ENCODE data around the gene PRSS21.

Gene PRSS21

GRCh38 chr16:2848933-2849725 is 32.1 kb downstream of the PRSS21 start:
- Histone ChIP-seq H3K9me3 (ENCODE audit: control insufficient read depth in 2 of 2, low read length in 2 of 2) (peaks cover 0 to 5% of the 10 kb centered on the region in 2 donors), H3K27ac (ENCODE audit: low read length) (no peak overlapping the region), H3K9ac (ENCODE audit: low read length in 2 of 2) (no peak overlapping the region), H3K4me1 (ENCODE audit: control insufficient read depth, insufficient read depth, low read length) (no peaks in the 10 kb centered on the region), H3K27me3 (ENCODE audit: control insufficient read depth in 1 of 2, insufficient read depth in 2 of 2, low read length in 2 of 2) (peaks cover 19 to 20% of the 10 kb centered on the region in 2 donors), H3K36me3 (ENCODE audit: control insufficient read depth in 2 of 2, insufficient read depth in 2 of 2, low read length in 2 of 2) (no peaks in the 10 kb centered on the region), H3K4me3 (ENCODE audit: low read length in 2 of 2) (no peak overlapping the region)

- no peaks in the 10 kb centered on the region for H3K4me1 ChIP-seq (ENCODE audit: control insufficient read depth, insufficient read depth, low read length)
- peaks cover 18 to 19% of the 10 kb centered on the region in 2 donors for H3K27me3 ChIP-seq (ENCODE audit: control insufficient read depth in 1 of 2, insufficient read depth in 2 of 2, low read length in 2 of 2)
- no peak overlapping the region for H3K27ac ChIP-seq (ENCODE audit: low read length)
- H3K4me3 ChIP-seq (ENCODE audit: low read length in 2 of 2) = no peak overlapping the region
- no peak overlapping the region for H3K9ac ChIP-seq (ENCODE audit: low read length in 2 of 2)
- no peaks in the 10 kb centered on the region for H3K36me3 ChIP-seq (ENCODE audit: control insufficient read depth in 2 of 2, insufficient read depth in 2 of 2, low read length in 2 of 2)
- H3K9me3 ChIP-seq (ENCODE audit: control insufficient read depth in 2 of 2, low read length in 2 of 2) = peaks cover 4 to 8% of the 10 kb centered on the region in 2 donors
Observed at GRCh38 chr16:2852003-2852730, 35.1 kb downstream of the PRSS21 start.

GRCh38 chr16:2852731-2853507 is 35.9 kb downstream of the PRSS21 start:
- Histone ChIP-seq H3K36me3 (ENCODE audit: control insufficient read depth in 2 of 2, insufficient read depth in 2 of 2, low read length in 2 of 2) (no peaks in the 10 kb centered on the region), H3K9ac (ENCODE audit: low read length in 2 of 2) (no peak overlapping the region), H3K27ac (ENCODE audit: low read length) (no peak overlapping the region), H3K27me3 (ENCODE audit: control insufficient read depth in 1 of 2, insufficient read depth in 2 of 2, low read length in 2 of 2) (peaks cover 22 to 23% of the 10 kb centered on the region in 2 donors), H3K9me3 (ENCODE audit: control insufficient read depth in 2 of 2, low read length in 2 of 2) (peaks cover 4 to 8% of the 10 kb centered on the region in 2 donors), H3K4me3 (ENCODE audit: low read length in 2 of 2) (no peak overlapping the region), H3K4me1 (ENCODE audit: control insufficient read depth, insufficient read depth, low read length) (no peaks in the 10 kb centered on the region)

- H3K9me3 ChIP-seq (ENCODE audit: control insufficient read depth in 2 of 2, low read length in 2 of 2) = peaks cover 4 to 8% of the 10 kb centered on the region in 2 donors
- H3K27me3 ChIP-seq (ENCODE audit: control insufficient read depth in 1 of 2, insufficient read depth in 2 of 2, low read length in 2 of 2) = peaks cover 28 to 30% of the 10 kb centered on the region in 2 donors
- H3K4me3 ChIP-seq (ENCODE audit: low read length in 2 of 2) = no peak overlapping the region
- no peak overlapping the region for H3K9ac ChIP-seq (ENCODE audit: low read length in 2 of 2)
- H3K4me1 ChIP-seq (ENCODE audit: control insufficient read depth, insufficient read depth, low read length) = no peaks in the 10 kb centered on the region
- no peaks in the 10 kb centered on the region for H3K36me3 ChIP-seq (ENCODE audit: control insufficient read depth in 2 of 2, insufficient read depth in 2 of 2, low read length in 2 of 2)
- H3K27ac ChIP-seq (ENCODE audit: low read length) = no peak overlapping the region
Observed at GRCh38 chr16:2853531-2854073, 36.6 kb downstream of the PRSS21 start.

- Histone ChIP-seq H3K27ac (ENCODE audit: low read length) (no peak overlapping the region), H3K4me1 (ENCODE audit: control insufficient read depth, insufficient read depth, low read length) (no peaks in the 10 kb centered on the region), H3K4me3 (ENCODE audit: low read length in 2 of 2) (no peak overlapping the region), H3K27me3 (ENCODE audit: control insufficient read depth in 1 of 2, insufficient read depth in 2 of 2, low read length in 2 of 2) (peaks cover 28 to 32% of the 10 kb centered on the region in 2 donors), H3K36me3 (ENCODE audit: control insufficient read depth in 2 of 2, insufficient read depth in 2 of 2, low read length in 2 of 2) (no peaks in the 10 kb centered on the region), H3K9me3 (ENCODE audit: control insufficient read depth in 2 of 2, low read length in 2 of 2) (peaks cover 4 to 8% of the 10 kb centered on the region in 2 donors), H3K9ac (ENCODE audit: low read length in 2 of 2) (no peak overlapping the region)
Observed at GRCh38 chr16:2854700-2855309, 37.8 kb downstream of the PRSS21 start.

GRCh38 chr16:2855536-2855935 is 38.5 kb downstream of the PRSS21 start:
- Histone ChIP-seq H3K27me3 (ENCODE audit: control insufficient read depth in 1 of 2, insufficient read depth in 2 of 2, low read length in 2 of 2) (peaks cover 29 to 35% of the 10 kb centered on the region in 2 donors), H3K4me1 (ENCODE audit: control insufficient read depth, insufficient read depth, low read length) (no peaks in the 10 kb centered on the region), H3K4me3 (ENCODE audit: low read length in 2 of 2) (no peak overlapping the region), H3K27ac (ENCODE audit: low read length) (no peak overlapping the region), H3K9ac (ENCODE audit: low read length in 2 of 2) (no peak overlapping the region), H3K9me3 (ENCODE audit: control insufficient read depth in 2 of 2, low read length in 2 of 2) (peaks cover 4 to 8% of the 10 kb centered on the region in 2 donors), H3K36me3 (ENCODE audit: control insufficient read depth in 2 of 2, insufficient read depth in 2 of 2, low read length in 2 of 2) (no peaks in the 10 kb centered on the region)

- Histone ChIP-seq H3K27me3 (ENCODE audit: control insufficient read depth in 1 of 2, insufficient read depth in 2 of 2, low read length in 2 of 2) (peaks cover 29 to 38% of the 10 kb centered on the region in 2 donors), H3K27ac (ENCODE audit: low read length) (no peak overlapping the region), H3K9ac (ENCODE audit: low read length in 2 of 2) (no peak overlapping the region), H3K9me3 (ENCODE audit: control insufficient read depth in 2 of 2, low read length in 2 of 2) (peaks cover 4 to 8% of the 10 kb centered on the region in 2 donors), H3K4me3 (ENCODE audit: low read length in 2 of 2) (no peak overlapping the region), H3K36me3 (ENCODE audit: control insufficient read depth in 2 of 2, insufficient read depth in 2 of 2, low read length in 2 of 2) (no peaks in the 10 kb centered on the region), H3K4me1 (ENCODE audit: control insufficient read depth, insufficient read depth, low read length) (no peaks in the 10 kb centered on the region)
Observed at GRCh38 chr16:2856061-2856670, 39.1 kb downstream of the PRSS21 start.

- no peak overlapping the region for H3K9ac ChIP-seq (ENCODE audit: low read length in 2 of 2)
- peaks cover 4 to 8% of the 10 kb centered on the region in 2 donors for H3K9me3 ChIP-seq (ENCODE audit: control insufficient read depth in 2 of 2, low read length in 2 of 2)
- no peak overlapping the region for H3K27ac ChIP-seq (ENCODE audit: low read length)
- peaks cover 29 to 36% of the 10 kb centered on the region in 2 donors for H3K27me3 ChIP-seq (ENCODE audit: control insufficient read depth in 1 of 2, insufficient read depth in 2 of 2, low read length in 2 of 2)
- no peaks in the 10 kb centered on the region for H3K36me3 ChIP-seq (ENCODE audit: control insufficient read depth in 2 of 2, insufficient read depth in 2 of 2, low read length in 2 of 2)
- H3K4me3 ChIP-seq (ENCODE audit: low read length in 2 of 2) = no peak overlapping the region
- H3K4me1 ChIP-seq (ENCODE audit: control insufficient read depth, insufficient read depth, low read length) = no peaks in the 10 kb centered on the region
Observed at GRCh38 chr16:2856686-2857450, 39.8 kb downstream of the PRSS21 start.

GRCh38 chr16:2857451-2858244 is 40.6 kb downstream of the PRSS21 start, which contains the start of gene PRSS22:
Gene PRSS22 (minus strand): TSS chr16:2858170. CDS start chr16:2858104, 66 bp downstream.
- Histone ChIP-seq H3K4me1 (ENCODE audit: control insufficient read depth, insufficient read depth, low read length) (no peaks in the 10 kb centered on the region), H3K27me3 (ENCODE audit: control insufficient read depth in 1 of 2, insufficient read depth in 2 of 2, low read length in 2 of 2) (peaks cover 24 to 30% of the 10 kb centered on the region in 2 donors), H3K4me3 (ENCODE audit: low read length in 2 of 2) (peak within 1 kb of the TSS in 1 of 2 donors; percentile 29), H3K27ac (ENCODE audit: low read length) (no peak within 1 kb of the TSS), H3K36me3 (ENCODE audit: control insufficient read depth in 2 of 2, insufficient read depth in 2 of 2, low read length in 2 of 2) (no peaks in the 10 kb centered on the region), H3K9ac (ENCODE audit: low read length in 2 of 2) (no peak within 1 kb of the TSS), H3K9me3 (ENCODE audit: control insufficient read depth in 2 of 2, low read length in 2 of 2) (peaks cover 4 to 8% of the 10 kb centered on the region in 2 donors)

All from stomach smooth muscle (tissue), 2 donors.